ENCODE data around the gene GPR142.

GPR142 gene, protein sequence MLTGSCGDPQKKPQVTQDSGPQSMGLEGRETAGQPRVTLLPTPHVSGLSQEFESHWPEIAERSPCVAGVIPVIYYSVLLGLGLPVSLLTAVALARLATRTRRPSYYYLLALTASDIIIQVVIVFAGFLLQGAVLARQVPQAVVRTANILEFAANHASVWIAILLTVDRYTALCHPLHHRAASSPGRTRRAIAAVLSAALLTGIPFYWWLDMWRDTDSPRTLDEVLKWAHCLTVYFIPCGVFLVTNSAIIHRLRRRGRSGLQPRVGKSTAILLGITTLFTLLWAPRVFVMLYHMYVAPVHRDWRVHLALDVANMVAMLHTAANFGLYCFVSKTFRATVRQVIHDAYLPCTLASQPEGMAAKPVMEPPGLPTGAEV

DNA sequence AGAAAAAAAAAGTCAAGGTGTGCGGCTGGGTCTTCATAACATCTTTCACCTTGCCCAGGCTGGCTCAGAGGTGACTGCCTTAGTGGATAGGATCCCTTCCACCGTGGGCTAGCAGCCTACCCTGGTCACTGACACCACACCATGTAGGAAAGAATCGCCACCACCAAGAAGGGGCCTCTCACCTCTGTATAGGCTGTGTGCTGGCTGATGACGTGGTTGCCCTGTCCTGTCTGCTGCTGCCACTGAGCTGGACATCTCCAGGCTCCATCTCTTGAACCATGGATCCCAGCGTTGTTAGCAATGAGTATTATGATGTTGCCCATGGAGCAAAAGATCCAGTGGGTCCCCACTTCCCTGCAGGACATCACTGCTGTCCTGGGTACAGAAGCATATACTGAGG, at the start of gene GPR142:
GPR142 (plus strand) TSS at position 301 of the 400 bp plus-strand sequence. CDS start 2,035 bp downstream, outside the sequence.
- H3K9me3 Mint-ChIP-seq: no peaks in the 10 kb centered on the region
- no peaks in the 10 kb centered on the region for H3K36me3 Mint-ChIP-seq
- H3K4me1 Mint-ChIP-seq: peaks cover 17% of the 10 kb centered on the region
- no peak within 1 kb of the TSS for H3K4me3 Mint-ChIP-seq
- H3K27me3 Mint-ChIP-seq: no peaks in the 10 kb centered on the region
- no peak within 1 kb of the TSS for H3K27ac Mint-ChIP-seq

DNA sequence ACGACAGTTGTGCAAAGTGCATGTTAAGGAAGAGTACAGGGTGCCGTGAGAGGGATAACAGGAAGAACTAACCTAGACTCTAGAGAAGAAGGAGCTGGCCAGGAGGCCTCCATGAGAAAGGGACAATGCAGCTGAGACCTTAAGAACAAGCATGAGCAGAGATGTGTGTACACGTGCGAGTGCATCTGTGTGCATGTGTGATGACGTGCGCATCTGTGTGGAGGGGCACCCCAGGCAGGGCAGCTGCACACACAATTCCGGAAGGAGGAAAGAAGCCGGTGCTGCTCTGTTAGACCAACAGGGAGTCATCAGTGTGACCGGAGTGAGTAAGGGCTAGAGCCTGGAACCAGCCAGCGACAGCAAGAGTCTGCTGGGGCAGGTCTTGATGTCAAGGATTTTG, 48.9 kb upstream of the GPR142 start:
- Mint-ChIP-seq H3K9me3 (no peaks in the 10 kb centered on the region), H3K4me3 (no peak overlapping the region), H3K27me3 (peaks cover 2% of the 10 kb centered on the region), H3K36me3 (no peaks in the 10 kb centered on the region), H3K4me1 (no peaks in the 10 kb centered on the region), H3K27ac (no peak overlapping the region)

DNA sequence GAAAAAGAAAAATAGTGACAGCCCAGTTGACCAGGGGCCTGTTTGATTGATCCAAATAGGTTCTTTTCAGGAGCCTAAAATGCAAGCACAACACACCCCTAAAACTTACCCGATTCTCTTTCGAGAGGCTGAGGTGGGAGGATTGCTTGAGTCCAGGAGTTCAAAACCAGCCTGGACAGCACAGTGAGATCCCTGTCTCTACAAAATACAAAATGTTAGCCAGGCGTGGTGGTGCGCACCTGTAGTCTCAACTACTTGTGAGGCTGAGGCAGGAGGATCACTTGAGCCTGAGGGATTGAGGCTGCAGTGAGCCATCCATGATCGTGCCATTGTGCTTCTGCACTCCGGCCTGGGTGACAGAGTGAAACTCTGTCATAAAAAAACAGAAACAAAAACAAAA, 42.8 kb upstream of the GPR142 start:
- H3K36me3 Mint-ChIP-seq: no peaks in the 10 kb centered on the region
- H3K27me3 Mint-ChIP-seq: peaks cover 5% of the 10 kb centered on the region
- peaks cover 18% of the 10 kb centered on the region for H3K4me1 Mint-ChIP-seq
- no peak overlapping the region for H3K27ac Mint-ChIP-seq
- H3K4me3 Mint-ChIP-seq: no peak overlapping the region
- no peaks in the 10 kb centered on the region for H3K9me3 Mint-ChIP-seq

DNA sequence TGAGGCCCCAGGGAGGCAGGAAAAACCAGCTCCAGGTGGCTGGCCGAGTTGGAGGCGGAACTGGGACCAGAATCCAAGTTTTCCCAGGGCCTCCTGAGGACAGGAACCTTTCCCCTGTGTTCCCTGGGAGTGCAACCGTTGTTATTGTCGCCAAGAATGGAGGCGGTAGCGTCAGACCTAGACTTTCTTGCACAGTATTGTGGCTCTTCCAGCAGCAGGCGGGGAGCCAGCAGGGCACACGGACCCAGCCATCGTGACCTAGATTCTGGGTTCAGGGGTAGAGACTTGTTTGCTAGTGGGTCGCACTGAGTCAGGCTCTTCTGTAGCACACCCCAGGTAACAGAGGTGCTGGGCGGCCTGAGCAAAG, 41.9 kb upstream of the GPR142 start:
- Mint-ChIP-seq H3K4me1 (peaks cover 21% of the 10 kb centered on the region), H3K9me3 (no peaks in the 10 kb centered on the region), H3K36me3 (no peaks in the 10 kb centered on the region), H3K4me3 (peak overlapping the region; percentile 42), H3K27ac (no peak overlapping the region), H3K27me3 (peaks cover 6% of the 10 kb centered on the region)

DNA sequence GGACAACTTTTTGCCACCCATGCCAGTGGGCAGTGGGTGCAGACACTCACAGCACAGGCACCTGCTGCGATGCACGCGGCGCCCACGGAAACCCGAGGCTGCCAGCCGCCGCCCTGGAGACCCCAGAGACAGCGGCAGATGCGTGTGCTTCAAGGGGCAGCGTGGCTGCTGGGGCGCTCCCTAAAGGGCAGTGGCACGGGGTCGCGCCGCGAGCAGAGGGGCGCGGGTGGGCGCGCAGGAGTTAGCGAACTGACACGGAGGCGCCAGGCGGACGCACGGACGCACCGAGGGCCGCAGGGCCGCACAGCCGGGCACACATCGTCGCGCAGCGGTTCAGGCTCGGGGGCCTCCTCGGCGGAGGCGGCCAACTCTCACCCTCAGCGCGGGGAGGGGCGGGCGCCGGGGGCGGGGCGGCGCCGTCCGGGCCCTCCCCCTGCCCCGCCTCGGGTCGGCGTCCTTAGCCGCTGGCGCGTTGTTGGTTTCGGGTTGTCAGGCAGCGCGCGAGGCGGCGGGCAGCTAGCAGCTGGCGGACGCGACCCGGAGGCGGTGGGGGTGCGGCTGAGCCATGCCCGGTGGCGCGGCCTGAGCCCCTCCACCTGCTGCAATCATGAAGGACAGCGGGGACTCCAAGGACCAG, 41.4 kb upstream of the GPR142 start, which contains the start of gene KIF19:
KIF19 (plus strand) TSS at position 484 of the 637 bp plus-strand sequence; CDS start at position 608, 124 bp downstream.
- H3K36me3 Mint-ChIP-seq: no peaks in the 10 kb centered on the region
- peak within 1 kb of the TSS; percentile 57 for H3K4me3 Mint-ChIP-seq
- H3K9me3 Mint-ChIP-seq: no peaks in the 10 kb centered on the region
- peak within 1 kb of the TSS; percentile 59 for H3K27ac Mint-ChIP-seq
- H3K4me1 Mint-ChIP-seq: peaks cover 21% of the 10 kb centered on the region
- H3K27me3 Mint-ChIP-seq: peaks cover 6% of the 10 kb centered on the region

DNA sequence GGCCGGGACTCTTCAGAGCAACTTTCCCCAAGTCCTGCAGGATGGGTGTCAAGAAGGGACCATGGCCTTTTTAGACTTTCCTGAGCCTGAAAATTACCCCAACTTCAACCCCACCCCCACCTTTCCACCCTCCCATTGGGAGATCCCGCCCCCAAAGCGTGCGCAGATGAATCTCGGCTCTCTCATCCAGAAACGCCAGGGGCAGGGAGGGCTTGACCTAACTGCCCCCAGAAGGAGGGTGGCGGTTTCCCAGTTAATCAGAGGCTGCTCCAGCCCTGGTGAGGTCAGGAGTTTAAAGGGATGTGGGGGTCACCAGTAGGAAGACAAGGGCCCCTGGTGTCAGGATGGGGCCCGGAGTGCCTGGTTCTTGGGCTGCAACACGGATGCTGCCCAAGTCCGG, 40.8 kb upstream of the GPR142 start:
- peak overlapping the region; percentile 57 for H3K4me3 Mint-ChIP-seq
- H3K9me3 Mint-ChIP-seq: no peaks in the 10 kb centered on the region
- H3K4me1 Mint-ChIP-seq: peaks cover 21% of the 10 kb centered on the region
- H3K27ac Mint-ChIP-seq: peak overlapping the region; percentile 59
- no peaks in the 10 kb centered on the region for H3K36me3 Mint-ChIP-seq
- peaks cover 6% of the 10 kb centered on the region for H3K27me3 Mint-ChIP-seq

- Mint-ChIP-seq H3K27ac (no peak overlapping the region), H3K36me3 (no peaks in the 10 kb centered on the region), H3K9me3 (no peaks in the 10 kb centered on the region), H3K4me3 (no peak overlapping the region), H3K27me3 (peaks cover 4% of the 10 kb centered on the region), H3K4me1 (peaks cover 21% of the 10 kb centered on the region)
These were observed 38.8 kb upstream of the GPR142 start for GRCh38 chr17:74328487-74328886.

DNA sequence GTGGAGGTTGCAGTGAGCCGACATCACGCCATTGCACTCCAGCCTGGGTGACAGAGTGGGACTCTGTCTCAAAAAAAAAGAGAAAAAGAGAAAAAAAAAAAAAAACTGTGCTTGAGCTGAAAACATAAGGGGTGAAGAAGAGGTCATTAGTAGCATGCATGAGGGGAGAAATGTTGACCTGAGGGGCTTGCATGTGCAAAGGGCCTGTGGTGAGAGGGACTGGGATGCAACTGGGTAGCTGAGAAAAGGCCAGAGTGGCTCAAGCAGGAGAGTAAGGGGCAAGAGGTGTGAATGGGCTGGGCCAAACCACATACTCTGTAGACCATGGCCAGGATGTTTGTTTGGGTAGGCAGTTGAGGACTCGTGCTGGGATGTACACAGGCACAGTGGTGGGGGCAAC, 37.9 kb upstream of the GPR142 start:
- no peaks in the 10 kb centered on the region for H3K9me3 Mint-ChIP-seq
- H3K27me3 Mint-ChIP-seq: peaks cover 4% of the 10 kb centered on the region
- no peaks in the 10 kb centered on the region for H3K36me3 Mint-ChIP-seq
- H3K27ac Mint-ChIP-seq: peak overlapping the region; percentile 48
- peak overlapping the region; percentile 30 for H3K4me3 Mint-ChIP-seq
- peaks cover 21% of the 10 kb centered on the region for H3K4me1 Mint-ChIP-seq

DNA sequence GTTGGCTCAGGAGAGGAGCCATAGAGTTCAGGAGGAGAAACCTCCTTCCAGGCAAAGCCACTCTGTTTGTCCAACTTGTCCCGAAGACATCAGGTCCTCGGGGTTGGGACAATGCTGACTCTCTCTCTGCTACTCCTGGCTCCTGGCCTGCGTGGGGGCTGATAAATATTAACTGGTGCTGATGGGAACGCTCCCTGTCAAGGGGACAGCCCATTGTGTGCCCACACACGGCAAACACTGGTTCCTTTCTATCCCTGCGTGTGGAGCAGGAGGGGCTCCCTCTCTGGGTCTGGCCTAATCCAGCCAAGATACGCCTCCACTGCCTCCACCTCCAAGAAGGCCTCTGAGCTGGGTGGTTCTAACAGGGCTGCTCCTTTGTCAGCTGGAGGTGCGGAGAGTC, 36.9 kb upstream of the GPR142 start:
- Mint-ChIP-seq H3K36me3 (no peaks in the 10 kb centered on the region), H3K27me3 (peaks cover 4% of the 10 kb centered on the region), H3K9me3 (no peaks in the 10 kb centered on the region), H3K4me1 (peaks cover 21% of the 10 kb centered on the region), H3K27ac (no peak overlapping the region), H3K4me3 (no peak overlapping the region)

DNA sequence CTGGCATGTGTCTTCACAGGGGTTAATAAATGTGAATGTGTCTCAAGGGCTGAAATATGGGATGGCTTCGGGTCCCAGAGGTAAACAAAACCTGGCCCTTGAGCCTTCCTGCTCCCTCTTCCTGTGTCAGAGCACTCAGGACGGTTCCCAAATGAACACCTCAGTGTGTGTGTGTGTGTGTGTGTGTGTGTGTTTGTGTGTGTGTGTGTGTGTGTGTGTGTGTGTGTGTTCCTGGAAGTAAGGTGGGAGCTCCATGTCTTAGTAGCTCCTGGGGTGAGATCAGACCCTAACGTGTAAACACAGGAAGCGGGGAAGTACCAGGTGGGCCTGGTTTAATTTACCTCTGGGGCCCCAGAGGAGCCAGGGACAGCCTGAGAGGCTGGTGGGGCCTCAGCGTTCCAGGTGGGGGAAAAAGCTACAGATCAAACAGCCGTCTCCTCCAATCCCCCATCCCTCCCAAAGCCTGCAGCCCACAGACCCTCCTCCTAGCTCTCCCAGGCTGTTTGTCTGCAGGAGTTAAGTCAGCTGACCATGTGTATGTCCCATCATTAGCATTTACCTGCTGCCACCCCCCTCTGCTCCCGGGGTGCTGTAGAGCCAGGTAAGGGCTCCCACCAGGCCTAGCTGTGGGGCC, 35.2 kb upstream of the GPR142 start:
- peaks cover 13% of the 10 kb centered on the region for H3K4me1 Mint-ChIP-seq
- H3K27ac Mint-ChIP-seq: no peak overlapping the region
- H3K27me3 Mint-ChIP-seq: peaks cover 4% of the 10 kb centered on the region
- no peak overlapping the region for H3K4me3 Mint-ChIP-seq
- no peaks in the 10 kb centered on the region for H3K9me3 Mint-ChIP-seq
- no peaks in the 10 kb centered on the region for H3K36me3 Mint-ChIP-seq

GRCh38 chr17:74332763-74333283, 34.5 kb upstream of the GPR142 start:
- H3K27ac Mint-ChIP-seq: no peak overlapping the region
- H3K4me1 Mint-ChIP-seq: peaks cover 13% of the 10 kb centered on the region
- no peaks in the 10 kb centered on the region for H3K36me3 Mint-ChIP-seq
- no peaks in the 10 kb centered on the region for H3K9me3 Mint-ChIP-seq
- no peak overlapping the region for H3K4me3 Mint-ChIP-seq
- H3K27me3 Mint-ChIP-seq: peaks cover 4% of the 10 kb centered on the region

GRCh38 chr17:74334393-74335039, 32.8 kb upstream of the GPR142 start:
- Mint-ChIP-seq H3K4me3 (no peak overlapping the region), H3K27ac (no peak overlapping the region), H3K4me1 (peaks cover 2% of the 10 kb centered on the region), H3K9me3 (no peaks in the 10 kb centered on the region), H3K36me3 (no peaks in the 10 kb centered on the region), H3K27me3 (peaks cover under 1% of the 10 kb centered on the region)

GRCh38 chr17:74335529-74336062, 31.7 kb upstream of the GPR142 start:
- no peaks in the 10 kb centered on the region for H3K27me3 Mint-ChIP-seq
- no peaks in the 10 kb centered on the region for H3K36me3 Mint-ChIP-seq
- H3K27ac Mint-ChIP-seq: no peak overlapping the region
- no peak overlapping the region for H3K4me3 Mint-ChIP-seq
- H3K9me3 Mint-ChIP-seq: no peaks in the 10 kb centered on the region
- H3K4me1 Mint-ChIP-seq: no peaks in the 10 kb centered on the region

- no peak overlapping the region for H3K27ac Mint-ChIP-seq
- H3K4me3 Mint-ChIP-seq: no peak overlapping the region
- no peaks in the 10 kb centered on the region for H3K27me3 Mint-ChIP-seq
- no peaks in the 10 kb centered on the region for H3K9me3 Mint-ChIP-seq
- H3K4me1 Mint-ChIP-seq: no peaks in the 10 kb centered on the region
- no peaks in the 10 kb centered on the region for H3K36me3 Mint-ChIP-seq
These were observed 31.0 kb upstream of the GPR142 start for GRCh38 chr17:74336307-74336706.

GRCh38 chr17:74337834-74338500, 29.3 kb upstream of the GPR142 start:
- H3K9me3 Mint-ChIP-seq: no peaks in the 10 kb centered on the region
- H3K27me3 Mint-ChIP-seq: no peaks in the 10 kb centered on the region

More at GRCh38 chr17:74337834-74338500, 29.3 kb upstream of the GPR142 start:
- Mint-ChIP-seq H3K4me3 (no peak overlapping the region), H3K27ac (no peak overlapping the region), H3K4me1 (no peaks in the 10 kb centered on the region), H3K36me3 (no peaks in the 10 kb centered on the region)

Measured in activated naive CD4-positive, alpha-beta T cell treated with anti-CD3 and anti-CD28 coated beads, Interleukin-2, amount 50 U/mL, for 24 hours (primary cell).